ENCODE data around the gene WDR12. TPM values are rescaled to one million over a fixed set of nuclear protein-coding genes. Genes with fewer than 3 reads are reported as not detected.

The WDR12 gene
- total and polyA plus RNA-seq, 2 donors (not counting 3 experiments of a cell fraction or from before 2014, with no cell fraction given), result 8.5 to 65.6 TPM

DNA sequence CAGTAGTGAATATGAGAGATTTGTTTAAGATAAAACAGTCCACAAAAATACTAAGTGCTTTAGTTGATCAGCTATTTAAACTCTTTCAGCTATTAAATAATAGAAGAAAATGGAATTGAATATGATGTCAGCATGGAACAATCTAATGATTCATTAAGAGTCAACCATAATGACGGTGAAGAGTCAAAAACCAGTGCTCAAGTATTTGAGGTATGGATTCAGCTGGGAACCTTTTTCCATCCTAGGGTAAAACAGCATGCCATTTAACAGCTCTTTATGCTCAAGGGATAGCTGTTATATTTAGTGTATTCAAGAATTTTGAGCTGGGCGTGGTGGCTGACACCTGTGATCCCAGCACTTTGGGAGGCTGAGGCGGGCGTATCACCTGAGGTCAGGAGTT lies 30.3 kb upstream of the WDR12 start:
- Histone ChIP-seq H3K27me3 (ENCODE audit: control insufficient read depth in 2 of 2, insufficient read depth in 2 of 2, low read length in 2 of 2) (no peaks in the 10 kb centered on the region), H3K9me3 (replicated peaks; ENCODE audit: control insufficient read depth, insufficient read depth, low read length) (no peaks in the 10 kb centered on the region), H3K9me1 (replicated peaks; ENCODE audit: control insufficient read depth, extremely low read depth, insufficient read depth, low read length) (no peaks in the 10 kb centered on the region), H3K9ac (replicated peaks; ENCODE audit: extremely low read depth, insufficient read depth, low read length) (no peak overlapping the region), H3K4me3 (replicated peaks in 1 of 3; ENCODE audit: insufficient read depth in 1 of 3, low read depth in 1 of 3, low read length in 3 of 3) (no peak overlapping the region), H3K79me2 (ENCODE audit: control insufficient read depth, insufficient read depth, low read length) (no peaks in the 10 kb centered on the region), H3K36me3 (ENCODE audit: control insufficient read depth in 2 of 2, extremely low read depth in 1 of 2, insufficient read depth in 2 of 2, low read length in 2 of 2) (no peaks in the 10 kb centered on the region), H3K4me2 (ENCODE audit: insufficient read depth, low read length) (no peak overlapping the region), H3K4me1 (ENCODE audit: control insufficient read depth, extremely low read depth, insufficient read depth, low read length) (no peaks in the 10 kb centered on the region), H4K20me1 (replicated peaks; ENCODE audit: control insufficient read depth, extremely low read depth, insufficient read depth, low read length) (no peaks in the 10 kb centered on the region), H2AFZ (ENCODE audit: low read depth, low read length) (no peak overlapping the region), H3K27ac (ENCODE audit: insufficient read depth, low read depth, low read length) (no peak overlapping the region)
- TF ChIP-seq, protein P1, sequence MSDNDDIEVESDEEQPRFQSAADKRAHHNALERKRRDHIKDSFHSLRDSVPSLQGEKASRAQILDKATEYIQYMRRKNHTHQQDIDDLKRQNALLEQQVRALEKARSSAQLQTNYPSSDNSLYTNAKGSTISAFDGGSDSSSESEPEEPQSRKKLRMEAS (IDR thresholded peaks at IDR 0.05; ENCODE audit: insufficient read depth, insufficient read length), result no peak
- TF ChIP-seq EZH2 (IDR thresholded peaks at IDR 0.05; ENCODE audit: borderline replicate concordance, low read depth, low read length, severe bottlenecking) (no peak), FOS (IDR thresholded peaks at IDR 0.05; ENCODE audit: borderline replicate concordance, insufficient read depth, low read length) (no peak), MYC (IDR thresholded peaks at IDR 0.05; ENCODE audit: low read depth, low read length) (no peak)
- TF ChIP-seq, protein P2, sequence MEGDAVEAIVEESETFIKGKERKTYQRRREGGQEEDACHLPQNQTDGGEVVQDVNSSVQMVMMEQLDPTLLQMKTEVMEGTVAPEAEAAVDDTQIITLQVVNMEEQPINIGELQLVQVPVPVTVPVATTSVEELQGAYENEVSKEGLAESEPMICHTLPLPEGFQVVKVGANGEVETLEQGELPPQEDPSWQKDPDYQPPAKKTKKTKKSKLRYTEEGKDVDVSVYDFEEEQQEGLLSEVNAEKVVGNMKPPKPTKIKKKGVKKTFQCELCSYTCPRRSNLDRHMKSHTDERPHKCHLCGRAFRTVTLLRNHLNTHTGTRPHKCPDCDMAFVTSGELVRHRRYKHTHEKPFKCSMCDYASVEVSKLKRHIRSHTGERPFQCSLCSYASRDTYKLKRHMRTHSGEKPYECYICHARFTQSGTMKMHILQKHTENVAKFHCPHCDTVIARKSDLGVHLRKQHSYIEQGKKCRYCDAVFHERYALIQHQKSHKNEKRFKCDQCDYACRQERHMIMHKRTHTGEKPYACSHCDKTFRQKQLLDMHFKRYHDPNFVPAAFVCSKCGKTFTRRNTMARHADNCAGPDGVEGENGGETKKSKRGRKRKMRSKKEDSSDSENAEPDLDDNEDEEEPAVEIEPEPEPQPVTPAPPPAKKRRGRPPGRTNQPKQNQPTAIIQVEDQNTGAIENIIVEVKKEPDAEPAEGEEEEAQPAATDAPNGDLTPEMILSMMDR (IDR thresholded peaks at IDR 0.05; ENCODE audit: extremely low read depth in 1 of 2, insufficient read depth in 1 of 2, low read depth in 1 of 2, low read length in 2 of 2), result no peak
- dilution Hi-C loops (cut with MboI; ENCODE audit: extremely low pct_ligation_motif_present, low sequenced_read_pairs) (no loop called here), intact Hi-C loops (cut with micrococcal nuclease) (no loop called here)
- DNase-seq (ENCODE audit: low read depth, low spot score) (no peak), FAIRE-seq (no peak)
- CTCF ChIA-PET, result interaction anchor here (1.0 kb wide), 1 partner anchor 22 kb away, joined by 3 read pairs; no protein-coding TSS in a partner anchor
- POLR2A ChIA-PET, result no interaction called here
- BruUV-seq (replicated peaks), result no TSS peak

DNA sequence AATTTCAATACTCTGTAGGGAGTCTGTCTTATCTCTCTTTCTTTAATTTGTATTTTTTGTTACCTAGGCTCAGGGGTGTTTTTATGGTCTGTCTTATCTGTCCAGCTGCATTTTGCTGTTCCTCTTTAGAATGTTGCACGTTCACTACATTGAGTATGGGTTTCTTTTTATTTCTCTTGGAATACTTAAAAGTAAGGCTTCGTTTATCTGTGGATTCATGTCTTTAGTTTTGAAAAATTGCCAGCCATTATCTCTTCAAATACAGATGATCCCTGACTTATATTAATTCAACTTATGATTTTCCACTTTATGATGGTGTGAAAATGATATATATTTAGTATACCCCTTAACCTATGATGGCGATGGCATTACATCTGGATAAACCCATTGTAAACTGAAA lies 27.5 kb upstream of the WDR12 start:
- Histone ChIP-seq H3K79me2 (ENCODE audit: control insufficient read depth, insufficient read depth, low read length) (no peaks in the 10 kb centered on the region), H3K27me3 (ENCODE audit: control insufficient read depth in 2 of 2, insufficient read depth in 2 of 2, low read length in 2 of 2) (no peaks in the 10 kb centered on the region), H3K4me3 (replicated peaks in 1 of 3; ENCODE audit: insufficient read depth in 1 of 3, low read depth in 1 of 3, low read length in 3 of 3) (no peak overlapping the region), H3K9ac (replicated peaks; ENCODE audit: extremely low read depth, insufficient read depth, low read length) (no peak overlapping the region), H3K36me3 (ENCODE audit: control insufficient read depth in 2 of 2, extremely low read depth in 1 of 2, insufficient read depth in 2 of 2, low read length in 2 of 2) (no peaks in the 10 kb centered on the region), H3K27ac (ENCODE audit: insufficient read depth, low read depth, low read length) (no peak overlapping the region), H3K9me1 (replicated peaks; ENCODE audit: control insufficient read depth, extremely low read depth, insufficient read depth, low read length) (no peaks in the 10 kb centered on the region), H3K4me2 (ENCODE audit: insufficient read depth, low read length) (no peak overlapping the region), H3K9me3 (replicated peaks; ENCODE audit: control insufficient read depth, insufficient read depth, low read length) (no peaks in the 10 kb centered on the region), H2AFZ (ENCODE audit: low read depth, low read length) (no peak overlapping the region), H3K4me1 (ENCODE audit: control insufficient read depth, extremely low read depth, insufficient read depth, low read length) (no peaks in the 10 kb centered on the region), H4K20me1 (replicated peaks; ENCODE audit: control insufficient read depth, extremely low read depth, insufficient read depth, low read length) (no peaks in the 10 kb centered on the region)
- intact Hi-C loops (cut with micrococcal nuclease) (no loop called here), dilution Hi-C loops (cut with MboI; ENCODE audit: extremely low pct_ligation_motif_present, low sequenced_read_pairs) (no loop called here)
- no peak for TF ChIP-seq JUN (IDR thresholded peaks at IDR 0.05; ENCODE audit: borderline replicate concordance, insufficient read depth, insufficient read length, low read depth)
- no peak for TF ChIP-seq EZH2 (IDR thresholded peaks at IDR 0.05; ENCODE audit: borderline replicate concordance, low read depth, low read length, severe bottlenecking)
- TF ChIP-seq, protein P1 (IDR thresholded peaks at IDR 0.05; ENCODE audit: insufficient read depth, insufficient read length), result no peak
- no peak for TF ChIP-seq GATA2 (IDR thresholded peaks at IDR 0.05; ENCODE audit: insufficient read depth, insufficient read length, low read depth, low read length)
- no peak for TF ChIP-seq POLR2AphosphoS5 (IDR thresholded peaks at IDR 0.05; ENCODE audit: insufficient read depth, low read depth, low read length)
- TF ChIP-seq POLR2A (IDR thresholded peaks at IDR 0.05; ENCODE audit: low read depth, low read length), result no peak
- no peak for TF ChIP-seq MYC (IDR thresholded peaks at IDR 0.05; ENCODE audit: low read depth, low read length)
- no peak for TF ChIP-seq FOS (IDR thresholded peaks at IDR 0.05; ENCODE audit: borderline replicate concordance, insufficient read depth, low read length)
- TF ChIP-seq, protein P2 (IDR thresholded peaks at IDR 0.05; ENCODE audit: extremely low read depth in 1 of 2, insufficient read depth in 1 of 2, low read depth in 1 of 2, low read length in 2 of 2), result no peak
- no peak for FAIRE-seq
- POLR2A ChIA-PET, result no interaction called here
- DNase-seq (ENCODE audit: low read depth, low spot score), result no peak
- BruUV-seq (replicated peaks), result no TSS peak
- CTCF ChIA-PET, result no interaction called here

All from endothelial cell of umbilical vein (primary cell).